ENCODE measurements around the gene TSHR. TPM values are rescaled to one million over a fixed set of nuclear protein-coding genes. Genes with fewer than 3 reads are reported as not detected.
A peak's percentile ranks its signal among the peaks of the same experiment; 100 is the strongest.
"Not testable (repeated sequence)": the region's sequence is repeated elsewhere in the genome, so short reads cannot be mapped to it uniquely, and the experiment has no call there.

Gene TSHR
- total RNA-seq, 1 donor from 2014 or later: not detected

GRCh38 chr14:81033698-81034240, 78.3 kb downstream of the TSHR start:
- DNase-seq (ENCODE audit: missing footprints) (no peak), ATAC-seq (peak; percentile 34)
- intact Hi-C loops (cut with DNase I): no loop called here

DNA sequence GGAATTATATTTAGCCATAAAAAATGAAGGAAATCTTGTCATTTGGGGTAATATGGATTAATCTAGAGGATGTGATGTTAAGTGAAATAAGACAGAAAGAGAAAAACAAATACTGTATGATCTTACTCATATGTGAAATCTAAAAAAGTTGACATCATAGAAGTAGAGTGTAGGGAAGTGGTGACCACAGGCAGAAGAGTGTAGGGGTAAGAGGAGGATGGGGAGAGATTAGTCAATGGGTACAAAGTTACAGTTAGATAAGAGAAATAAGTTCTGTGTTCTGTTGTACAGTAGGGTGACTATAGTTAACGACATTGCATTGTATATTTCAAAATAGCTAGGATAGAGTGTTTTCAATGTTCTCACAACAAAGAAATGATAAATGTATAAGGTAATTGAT, 87.0 kb downstream of the TSHR start:
- intact Hi-C loops (cut with DNase I): no loop called here
- no peak for DNase-seq (ENCODE audit: missing footprints)
- ATAC-seq: no peak

DNA sequence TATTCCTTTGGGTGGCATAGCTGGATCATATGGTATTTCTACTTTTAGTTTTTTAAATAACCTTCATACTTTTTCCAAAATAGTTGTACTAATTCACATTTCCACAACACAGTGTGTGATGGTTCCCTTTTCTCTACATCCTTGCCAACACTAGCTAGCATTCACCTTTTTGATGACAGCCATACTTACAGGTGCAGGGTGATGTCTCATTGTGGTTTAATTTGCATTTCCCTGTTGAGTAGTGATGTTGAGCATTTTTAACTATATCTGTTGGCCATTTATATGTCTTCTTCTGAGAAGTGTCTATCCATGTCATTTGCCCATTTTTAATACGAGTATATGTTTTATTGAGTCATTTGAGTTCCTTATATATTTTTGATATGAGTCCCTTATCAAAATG, 96.1 kb downstream of the TSHR start:
- ATAC-seq (no peak), DNase-seq (ENCODE audit: missing footprints) (no peak)
- intact Hi-C loops (cut with DNase I): no loop called here

GRCh38 chr14:81054057-81054456, 98.6 kb downstream of the TSHR start:
- DNase-seq (ENCODE audit: missing footprints); ATAC-seq; intact Hi-C loops (cut with DNase I): not testable (repeated sequence)

- ATAC-seq: no peak
- DNase-seq (ENCODE audit: missing footprints): no peak
- intact Hi-C loops (cut with DNase I): no loop called here
These were observed 100.5 kb downstream of the TSHR start for GRCh38 chr14:81055971-81056370.

GRCh38 chr14:81062380-81062779, 107.0 kb downstream of the TSHR start:
- no peak for DNase-seq (ENCODE audit: missing footprints)
- ATAC-seq: no peak
- intact Hi-C loops (cut with DNase I): no loop called here

DNA sequence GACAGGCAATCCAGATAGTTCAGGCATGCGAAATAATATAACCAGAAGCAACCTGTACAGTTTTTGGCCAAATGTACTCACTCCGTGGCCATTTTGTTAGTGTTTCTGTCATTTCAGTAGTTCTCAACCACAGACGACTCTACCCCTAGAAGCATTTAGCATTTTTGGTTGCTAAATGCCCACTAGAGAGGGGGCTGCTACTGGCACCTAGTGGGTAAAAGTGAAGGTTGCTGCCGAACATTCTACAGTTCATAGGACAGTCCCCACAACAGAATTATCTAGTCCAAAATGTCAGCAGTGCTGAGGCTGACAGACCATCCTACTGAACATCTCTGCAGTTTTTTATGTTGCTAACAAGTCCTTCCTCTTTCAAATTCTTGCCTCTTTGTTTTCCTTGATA, 107.4 kb downstream of the TSHR start:
- intact Hi-C loops (cut with DNase I): no loop called here
- DNase-seq (ENCODE audit: missing footprints) (no peak), ATAC-seq (no peak)

DNA sequence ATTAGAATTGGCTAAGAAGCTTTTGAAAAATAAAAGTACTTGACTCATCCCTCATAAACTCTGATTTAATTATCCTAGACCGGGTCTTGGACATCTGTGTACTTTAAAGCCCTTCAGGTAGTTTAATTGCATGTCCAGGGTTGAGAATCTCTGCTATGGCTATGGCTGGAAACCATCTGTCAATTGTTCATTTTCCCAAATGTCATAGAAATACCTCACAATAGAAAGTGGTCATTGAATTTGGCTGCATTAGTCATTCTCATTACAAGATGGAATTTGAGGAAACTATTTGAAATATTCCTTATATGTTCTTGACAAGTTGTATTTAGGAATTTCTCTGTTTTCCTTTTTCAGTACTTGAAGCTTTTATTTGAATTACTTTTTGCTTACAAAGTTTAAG, 111.3 kb downstream of the TSHR start:
- no peak for ATAC-seq
- intact Hi-C loops (cut with DNase I): no loop called here
- DNase-seq (ENCODE audit: missing footprints): no peak

DNA sequence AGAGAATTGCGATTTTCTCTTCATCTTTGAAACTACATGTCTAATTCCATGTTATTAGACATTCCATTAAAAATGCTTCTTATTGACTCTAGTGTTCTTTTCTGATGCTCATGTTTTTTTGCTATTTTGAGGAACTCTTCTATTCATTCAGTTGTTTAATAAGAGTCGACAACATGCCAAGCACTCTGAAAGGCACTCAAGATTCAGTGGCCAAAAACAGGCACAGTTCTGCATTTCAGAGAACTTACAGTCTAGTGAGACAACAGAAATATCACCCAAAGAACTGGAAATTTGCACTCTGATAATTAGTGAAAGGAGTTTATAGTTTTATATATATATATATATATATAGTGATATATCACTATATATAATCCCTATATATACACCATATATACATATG, 111.7 kb downstream of the TSHR start:
- intact Hi-C loops (cut with DNase I): no loop called here
- ATAC-seq (no peak), DNase-seq (ENCODE audit: missing footprints) (no peak)

- intact Hi-C loops (cut with DNase I): no loop called here
- no peak for ATAC-seq
- no peak for DNase-seq (ENCODE audit: missing footprints)
These were observed 112.9 kb downstream of the TSHR start for GRCh38 chr14:81068176-81068782.

GRCh38 chr14:81070511-81070910, 115.1 kb downstream of the TSHR start:
- ATAC-seq (no peak), DNase-seq (ENCODE audit: missing footprints) (no peak)
- intact Hi-C loops (cut with DNase I): no loop called here

- no peak for DNase-seq (ENCODE audit: missing footprints)
- intact Hi-C loops (cut with DNase I): no loop called here
- no peak for ATAC-seq
These were observed 130.2 kb downstream of the TSHR start for GRCh38 chr14:81085596-81085995.

DNA sequence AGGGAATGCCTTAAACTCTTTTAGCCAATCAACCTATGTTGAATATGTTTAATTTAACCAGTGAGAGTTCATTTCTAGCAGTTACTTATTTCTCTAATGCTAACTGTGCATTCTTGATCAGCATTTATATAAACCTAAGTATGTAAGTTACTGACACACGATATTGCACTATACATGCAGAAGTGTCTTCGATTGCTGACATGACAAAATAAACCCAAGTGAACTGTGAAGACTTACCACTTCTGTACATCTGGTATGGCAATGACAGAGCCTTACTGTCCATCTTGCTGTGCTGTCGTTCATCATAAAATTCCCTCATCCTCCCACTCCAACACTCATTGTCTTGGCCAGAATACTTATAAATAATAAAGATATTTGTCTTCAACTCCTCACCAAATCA, 131.8 kb downstream of the TSHR start:
- intact Hi-C loops (cut with DNase I): no loop called here
- no peak for DNase-seq (ENCODE audit: missing footprints)

DNA sequence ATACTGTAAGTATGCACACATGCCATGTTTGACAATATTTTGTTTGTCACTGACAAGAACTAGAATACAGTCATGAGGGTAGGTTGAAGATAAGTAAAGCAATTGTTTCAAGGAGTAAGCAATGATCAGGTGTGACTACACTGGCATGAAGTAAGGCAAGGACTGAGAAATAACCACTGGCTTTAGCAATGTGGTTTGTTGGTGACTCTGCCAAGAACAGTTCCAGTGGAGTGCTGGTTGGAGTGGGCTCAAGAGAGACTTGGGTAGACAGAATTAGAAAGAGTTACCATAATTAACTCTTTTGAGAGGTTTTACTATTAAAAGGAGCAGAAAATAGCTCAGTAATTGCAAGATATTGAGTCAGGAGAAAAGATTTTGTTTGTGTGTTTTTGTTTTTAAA, 135.7 kb downstream of the TSHR start:
- DNase-seq (ENCODE audit: missing footprints): no peak
- ATAC-seq: no peak
- intact Hi-C loops (cut with DNase I): no loop called here

More for the DNA sequence above, 131.8 kb downstream of the TSHR start:
- ATAC-seq: no peak

GRCh38 chr14:81091660-81092059, 136.2 kb downstream of the TSHR start:
- no peak for ATAC-seq
- no peak for DNase-seq (ENCODE audit: missing footprints)
- intact Hi-C loops (cut with DNase I): no loop called here

DNA sequence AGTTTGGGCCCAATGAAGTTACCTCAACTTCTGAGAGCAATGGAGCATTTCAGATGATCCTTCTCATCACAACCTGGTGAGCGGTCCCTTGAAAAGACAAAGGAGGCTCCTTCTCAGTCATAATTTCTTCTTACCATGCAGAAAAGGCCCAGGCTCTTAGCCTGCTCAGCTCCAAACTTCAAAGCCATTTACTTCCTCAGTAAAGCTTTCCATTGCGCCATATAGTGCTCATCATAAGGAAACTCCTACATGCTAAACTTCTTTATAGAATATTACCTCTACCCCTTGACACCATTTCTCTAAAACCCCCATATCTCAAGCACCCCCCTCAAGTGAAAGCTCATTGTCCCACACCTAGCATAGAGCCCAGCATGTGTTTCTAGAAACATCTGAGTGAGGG, 138.2 kb downstream of the TSHR start:
- intact Hi-C loops (cut with DNase I): no loop called here
- ATAC-seq: no peak
- no peak for DNase-seq (ENCODE audit: missing footprints)

GRCh38 chr14:81095539-81095938, 140.1 kb downstream of the TSHR start:
- ATAC-seq: no peak
- intact Hi-C loops (cut with DNase I): no loop called here
- no peak for DNase-seq (ENCODE audit: missing footprints)

DNA sequence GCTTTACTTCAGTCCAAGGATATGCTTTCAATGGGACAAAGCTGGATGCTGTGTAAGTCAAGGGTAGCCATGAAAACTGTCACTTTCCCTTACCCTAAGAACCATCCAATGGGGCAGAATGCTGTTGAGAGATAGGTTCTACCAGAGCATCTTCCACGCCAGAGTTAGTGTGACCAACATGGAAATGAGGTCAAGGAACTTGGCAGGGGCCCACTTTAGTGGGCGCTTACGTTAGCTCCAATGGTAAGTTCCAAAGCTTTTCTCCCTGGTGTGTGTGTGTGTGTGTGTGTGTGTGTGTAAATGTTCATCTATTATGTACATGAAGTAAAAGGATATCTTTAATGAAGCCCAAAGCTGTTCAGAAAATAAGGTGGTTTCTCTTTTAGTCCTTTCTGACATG, 141.2 kb downstream of the TSHR start:
- ATAC-seq (no peak), DNase-seq (ENCODE audit: missing footprints) (no peak)
- intact Hi-C loops (cut with DNase I): no loop called here

DNA sequence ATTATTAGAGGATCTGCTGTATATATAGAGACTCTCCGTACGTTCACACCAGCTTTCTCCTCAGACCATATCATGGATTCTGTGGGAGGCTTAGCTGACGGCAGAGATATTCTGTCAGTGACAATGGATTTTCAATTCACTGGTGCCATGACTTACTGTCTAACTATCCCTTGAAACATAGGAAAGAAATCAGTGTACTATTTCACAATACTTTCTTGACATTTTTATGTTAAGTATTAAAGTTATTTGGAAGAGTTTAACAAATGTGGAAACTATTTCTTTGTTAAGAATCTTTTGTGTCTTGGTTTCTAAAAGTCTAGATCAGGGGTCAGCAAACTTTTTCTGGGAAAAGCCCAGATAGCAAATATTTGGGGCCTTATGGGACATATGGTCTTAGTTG, 146.8 kb downstream of the TSHR start:
- ATAC-seq: no peak
- intact Hi-C loops (cut with DNase I): no loop called here
- no peak for DNase-seq (ENCODE audit: missing footprints)

GRCh38 chr14:81103443-81103842, 148.0 kb downstream of the TSHR start:
- ATAC-seq (no peak), DNase-seq (ENCODE audit: missing footprints) (no peak)
- intact Hi-C loops (cut with DNase I): no loop called here

GRCh38 chr14:81105378-81105777, 150.0 kb downstream of the TSHR start:
- DNase-seq (ENCODE audit: missing footprints) (no peak), ATAC-seq (no peak)
- intact Hi-C loops (cut with DNase I): no loop called here
